SK-N-MC (cell line): Measurements from ENCODE around the gene TEX53.

ENCODE experiments used
- FOXP2 ChIP-seq: optimal IDR thresholded peaks from 2 replicates; pipeline ENCODE3; 2011; ENCODE audit warnings: mild to moderate bottlenecking, moderate library complexity; ENCODE audit not compliant: insufficient read depth; ENCODE audit errors: extremely low read length, control extremely low read depth
- POLR2AphosphoS5 ChIP-seq: IDR thresholded peaks from 2 replicates; pipeline ENCODE4 v1.6.1; 2012; ENCODE audit warnings: mild to moderate bottlenecking, low read depth, low read length, borderline replicate concordance

GRCh38 chr9:114616684-114617520, 40.7 kb downstream of the TEX53 start:
- TF ChIP-seq POLR2AphosphoS5 = no peak
- no peak for TF ChIP-seq FOXP2
